Stimulated activated naive B cell treated with anti-CD40 and anti-IgM and Interleukin-4, amounts not matched to agents 10 μg/mL and 1 μg/mL and 100 μg/mL, for 72 hours (primary cell): ENCODE measurements around the gene ICA1.
"Not testable (repeated sequence)": the region's sequence is repeated elsewhere in the genome, so short reads cannot be mapped to it uniquely, and the experiment has no call there.

Experiments used
- ATAC-seq, 2 donors: fragments of 150-1000 bp; cut with Tn5 transposase; replicated peaks; 2 replicates each; pipeline ENCODE4 v1.10.0; 2021; ENCODE audit warnings: moderate library complexity in 1 of 2
- DNase-seq: peaks from one replicate; pipeline ENCODE4 v3.0.0; 2021
- H3K27ac Mint-ChIP-seq: one replicate; pipeline ENCODE4 v1.8.0; 2022; ENCODE audit warnings: mild to moderate bottlenecking, mixed read lengths
- H3K27me3 Mint-ChIP-seq, 2 donors: one replicate each; pipeline ENCODE4 v1.8.0; 2022; ENCODE audit warnings: mixed read lengths in 2 of 2
- H3K36me3 Mint-ChIP-seq, 2 donors: one replicate each; pipeline ENCODE4 v1.8.0; 2022; ENCODE audit warnings: mixed read lengths in 2 of 2, mild to moderate bottlenecking in 1 of 2
- H3K4me1 Mint-ChIP-seq, 2 donors: one replicate each; pipeline ENCODE4 v1.8.0; 2022; ENCODE audit warnings: mixed read lengths in 2 of 2, mild to moderate bottlenecking in 1 of 2
- H3K4me3 Mint-ChIP-seq, 2 donors: one replicate each; pipeline ENCODE4 v1.8.0; 2022; ENCODE audit warnings: mild to moderate bottlenecking in 2 of 2, mixed read lengths in 2 of 2, moderate library complexity in 1 of 2
- H3K9me3 Mint-ChIP-seq, 2 donors: one replicate each; pipeline ENCODE4 v1.8.0; 2022; ENCODE audit warnings: mixed read lengths in 2 of 2, mild to moderate bottlenecking in 1 of 2

The ICA1 gene

DNA sequence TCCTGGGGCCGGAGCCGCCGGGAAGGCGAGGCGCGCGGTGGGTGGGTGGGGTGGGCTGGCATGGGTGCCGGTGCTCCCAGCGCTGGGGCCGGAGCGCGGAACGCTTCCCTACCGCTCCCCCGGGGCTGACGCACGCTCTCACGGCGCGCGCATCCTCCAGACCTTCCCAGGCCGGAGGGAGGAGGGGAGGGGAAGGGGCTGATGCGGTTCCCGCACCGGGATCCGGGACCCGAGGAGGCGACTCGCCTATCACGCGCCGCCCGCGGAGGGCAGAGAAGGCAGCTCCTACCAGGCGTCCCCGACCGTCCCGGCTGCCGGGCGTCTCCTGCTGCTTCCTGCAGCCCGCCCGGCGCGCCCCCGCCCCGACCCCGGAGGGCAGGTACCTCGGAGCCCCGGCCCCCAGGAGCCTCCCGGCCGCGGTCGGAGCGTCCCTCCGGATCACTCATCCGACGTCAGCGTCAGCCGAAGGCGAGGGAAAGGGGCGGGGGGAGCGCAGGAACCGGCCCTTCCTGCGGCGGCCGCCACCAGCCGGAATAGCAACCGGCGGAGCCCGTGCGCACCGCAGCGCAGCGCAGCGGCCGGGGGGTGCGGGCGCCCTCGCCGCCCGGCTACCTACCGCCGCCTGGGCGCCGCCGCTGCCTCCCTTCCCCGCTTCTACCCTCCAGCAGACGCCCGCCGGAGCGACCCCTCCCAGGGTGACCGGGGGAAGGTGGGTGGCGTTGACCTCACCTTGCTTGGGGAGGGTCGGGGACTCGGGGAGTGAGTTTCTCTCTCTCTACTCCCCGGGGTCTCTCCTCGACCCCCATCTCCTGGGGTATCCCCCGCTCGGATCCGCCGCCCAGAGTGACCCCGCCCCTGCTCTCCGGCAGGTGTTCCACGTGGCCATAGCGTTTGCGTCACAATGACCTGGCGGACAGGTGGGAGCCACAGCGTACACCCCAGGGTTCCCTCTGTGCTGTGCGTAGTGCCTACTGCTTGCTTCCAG lies at the start of gene ICA1:
Gene ICA1 (minus strand): TSS at position 457 of the 985 bp plus-strand sequence. CDS start 26,241 bp downstream, outside the sequence.
- H3K4me1 Mint-ChIP-seq = peaks cover 3 to 6% of the 10 kb centered on the region in 2 donors
- no peaks in the 10 kb centered on the region for H3K36me3 Mint-ChIP-seq
- peak within 1 kb of the TSS; percentile 78 to 83 for H3K4me3 Mint-ChIP-seq
- ATAC-seq (peak; percentile 66), DNase-seq (peak; percentile 11)
- no peak within 1 kb of the TSS for H3K27ac Mint-ChIP-seq
- H3K27me3 Mint-ChIP-seq = peaks cover 42 to 49% of the 10 kb centered on the region in 2 donors
- H3K9me3 Mint-ChIP-seq = peaks cover 0 to 2% of the 10 kb centered on the region in 2 donors

GRCh38 chr7:8310876-8311275 lies 48.9 kb upstream of the ICA1 start:
- Mint-ChIP-seq H3K4me1 (no peaks in the 10 kb centered on the region), H3K27me3 (peaks cover 29 to 47% of the 10 kb centered on the region in 2 donors), H3K27ac (no peak overlapping the region), H3K4me3 (no peak overlapping the region), H3K9me3 (peaks cover 6 to 8% of the 10 kb centered on the region in 2 donors), H3K36me3 (no peaks in the 10 kb centered on the region)
- no peak for ATAC-seq
- no peak for DNase-seq

GRCh38 chr7:8305625-8306388 lies 43.8 kb upstream of the ICA1 start:
- Mint-ChIP-seq H3K27me3 (peaks cover 19 to 22% of the 10 kb centered on the region in 2 donors), H3K4me3 (no peak overlapping the region), H3K27ac (no peak overlapping the region), H3K9me3 (no peaks in the 10 kb centered on the region), H3K36me3 (no peaks in the 10 kb centered on the region), H3K4me1 (no peaks in the 10 kb centered on the region)
- DNase-seq = no peak
- no peak for ATAC-seq

GRCh38 chr7:8305104-8305503 lies 43.1 kb upstream of the ICA1 start:
- Mint-ChIP-seq H3K27me3 (peaks cover 16 to 20% of the 10 kb centered on the region in 2 donors), H3K4me3 (no peak overlapping the region), H3K4me1 (no peaks in the 10 kb centered on the region), H3K27ac (no peak overlapping the region), H3K36me3 (no peaks in the 10 kb centered on the region), H3K9me3 (no peaks in the 10 kb centered on the region)
- DNase-seq (no peak), ATAC-seq (no peak)

DNA sequence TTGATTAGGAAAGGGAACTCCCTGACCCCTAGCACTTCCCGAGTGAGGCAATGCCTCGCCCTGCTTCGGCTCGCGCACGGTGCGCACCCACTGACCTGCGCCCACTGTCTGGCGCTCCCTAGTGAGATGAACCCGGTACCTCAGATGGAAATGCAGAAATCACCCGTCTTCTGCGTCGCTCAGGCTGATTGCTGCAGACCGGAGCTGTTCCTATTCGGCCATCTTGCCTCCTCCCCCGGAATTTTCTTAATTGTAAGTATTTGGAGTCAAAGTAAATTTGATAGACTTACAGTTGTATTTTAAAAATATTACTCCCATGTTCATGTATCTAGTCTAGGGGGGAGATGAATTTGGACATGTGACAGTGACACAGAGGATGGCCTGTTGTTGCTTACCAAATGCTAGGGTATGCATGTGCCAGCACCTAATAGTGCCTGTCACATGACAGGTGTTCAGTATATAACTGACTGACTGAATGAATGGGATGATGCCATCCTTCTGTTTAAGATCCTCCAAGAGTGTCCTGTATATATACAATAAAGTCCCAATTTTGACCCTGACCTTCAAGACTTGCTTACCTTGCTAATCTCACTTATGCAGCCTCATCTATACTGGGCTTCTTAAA lies 42.0 kb upstream of the ICA1 start:
- no peaks in the 10 kb centered on the region for H3K36me3 Mint-ChIP-seq
- peaks cover 16 to 20% of the 10 kb centered on the region in 2 donors for H3K27me3 Mint-ChIP-seq
- H3K27ac Mint-ChIP-seq = no peak overlapping the region
- no peak overlapping the region for H3K4me3 Mint-ChIP-seq
- no peak for ATAC-seq
- H3K9me3 Mint-ChIP-seq = no peaks in the 10 kb centered on the region
- no peaks in the 10 kb centered on the region for H3K4me1 Mint-ChIP-seq
- no peak for DNase-seq

DNA sequence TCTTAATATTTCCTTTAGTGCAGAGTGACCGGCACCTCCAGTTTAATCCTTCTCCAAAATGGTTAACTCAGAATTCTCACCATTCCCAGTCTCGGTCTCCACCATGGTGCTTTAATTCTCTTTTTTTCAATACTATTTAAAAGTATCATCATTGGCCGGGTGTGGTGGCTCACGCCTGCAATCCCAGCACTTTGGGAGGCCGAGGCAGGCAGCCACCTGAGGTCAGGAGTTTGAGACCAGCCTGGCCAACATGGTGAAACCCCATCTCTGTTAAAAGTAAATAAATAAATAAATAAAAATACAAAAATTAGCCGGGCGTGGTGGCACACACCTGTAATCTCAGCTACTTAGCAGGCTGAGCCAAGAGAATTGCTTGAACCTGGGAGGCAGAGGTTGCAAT lies 35.1 kb upstream of the ICA1 start:
- H3K27ac Mint-ChIP-seq, DNase-seq, H3K4me3 Mint-ChIP-seq, ATAC-seq, H3K9me3 Mint-ChIP-seq, H3K4me1 Mint-ChIP-seq, H3K36me3 Mint-ChIP-seq: not testable (repeated sequence)
- peaks cover 8 to 11% of the 10 kb centered on the region in 2 donors for H3K27me3 Mint-ChIP-seq

GRCh38 chr7:8296362-8296659 lies 34.3 kb upstream of the ICA1 start:
- Mint-ChIP-seq H3K27ac (no peak overlapping the region), H3K27me3 (peaks cover 8 to 13% of the 10 kb centered on the region in 2 donors), H3K36me3 (no peaks in the 10 kb centered on the region), H3K9me3 (no peaks in the 10 kb centered on the region), H3K4me1 (peaks cover 2 to 5% of the 10 kb centered on the region in 2 donors), H3K4me3 (no peak overlapping the region)
- DNase-seq (no peak), ATAC-seq (no peak)

DNA sequence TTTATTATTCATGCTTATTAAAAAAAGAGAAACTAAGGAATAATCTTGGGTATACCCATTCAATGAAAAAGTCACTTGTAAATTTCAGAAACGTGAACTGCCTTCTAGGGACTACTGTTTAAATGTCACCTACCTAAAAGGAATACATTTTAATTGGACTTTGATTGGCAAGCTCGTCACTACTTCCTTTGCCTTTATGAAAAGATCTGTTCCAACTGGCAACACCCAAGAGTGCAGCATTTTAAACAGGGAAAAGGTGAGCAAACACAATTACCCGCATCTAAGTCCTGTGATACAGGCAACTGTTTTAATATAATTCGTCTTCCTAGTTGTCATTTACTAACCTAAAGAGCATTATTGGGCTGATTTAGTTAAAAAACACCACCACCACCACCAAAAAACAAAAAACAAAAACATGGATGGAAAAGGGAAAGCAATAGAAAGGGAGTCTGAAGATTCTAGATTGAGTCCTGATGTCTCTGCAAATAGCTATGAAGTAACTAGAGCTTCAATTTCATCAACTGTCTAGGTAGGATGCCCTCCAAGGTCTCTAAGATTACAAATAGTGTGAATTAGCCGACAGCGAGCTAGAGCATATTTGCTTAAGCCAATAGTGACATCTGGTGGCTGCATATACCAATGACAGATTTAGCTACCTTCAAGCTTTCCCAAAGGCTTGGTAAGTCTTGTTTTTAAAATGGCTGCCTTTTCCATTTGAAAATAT lies 33.8 kb upstream of the ICA1 start:
- peak; percentile 31 for DNase-seq
- Mint-ChIP-seq H3K4me3 (no peak overlapping the region), H3K36me3 (no peaks in the 10 kb centered on the region), H3K27ac (no peak overlapping the region), H3K9me3 (no peaks in the 10 kb centered on the region), H3K4me1 (peaks cover 2 to 5% of the 10 kb centered on the region in 2 donors), H3K27me3 (peaks cover 8 to 13% of the 10 kb centered on the region in 2 donors)
- ATAC-seq = peak; percentile 88 to 90

DNA sequence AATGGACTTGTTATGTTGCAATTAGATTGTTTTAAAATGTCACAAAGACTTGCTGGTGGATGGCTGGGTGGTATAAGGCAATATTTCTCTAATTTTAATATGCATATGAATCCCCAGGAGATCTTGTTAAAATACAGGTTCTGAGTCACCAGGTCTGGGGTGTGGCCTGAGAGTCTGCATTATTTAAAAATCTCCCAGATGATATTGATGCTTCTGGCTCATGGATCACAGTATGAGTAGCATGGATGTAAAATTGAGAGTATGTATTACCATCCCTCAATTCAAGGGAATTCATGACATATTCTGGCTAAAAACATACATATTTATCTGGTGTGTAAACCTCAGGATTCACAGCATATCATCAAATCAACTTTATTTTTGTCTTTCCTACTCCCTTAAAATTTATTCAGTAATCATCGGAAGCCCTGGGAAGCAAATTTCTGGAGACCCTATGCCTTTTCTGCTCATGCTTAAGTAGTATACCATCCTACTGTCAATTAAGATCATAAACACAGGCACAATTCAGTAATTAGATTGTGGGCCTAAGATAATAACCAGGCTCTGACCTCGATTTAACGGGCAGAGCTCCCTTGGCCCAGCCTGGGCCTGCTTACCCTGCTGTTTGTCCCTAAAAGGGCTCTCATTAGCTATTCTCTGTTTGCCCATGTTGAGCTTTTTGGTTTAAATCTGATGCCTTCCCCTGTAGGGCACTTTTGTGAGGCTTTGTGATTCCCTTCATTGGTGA lies 29.6 kb upstream of the ICA1 start:
- Mint-ChIP-seq H3K27ac (no peak overlapping the region), H3K4me3 (no peak overlapping the region)

GRCh38 chr7:8290645-8291308 lies 28.8 kb upstream of the ICA1 start:
- peaks cover 8 to 13% of the 10 kb centered on the region in 2 donors for H3K27me3 Mint-ChIP-seq
- no peaks in the 10 kb centered on the region for H3K9me3 Mint-ChIP-seq
- H3K36me3 Mint-ChIP-seq = no peaks in the 10 kb centered on the region
- ATAC-seq (no peak), DNase-seq (no peak)
- H3K4me1 Mint-ChIP-seq = peaks cover under 1 to 1% of the 10 kb centered on the region in 2 donors
- H3K4me3 Mint-ChIP-seq = no peak overlapping the region
- no peak overlapping the region for H3K27ac Mint-ChIP-seq

More for the DNA sequence above, 29.6 kb upstream of the ICA1 start:
- Mint-ChIP-seq H3K27me3 (peaks cover 8 to 13% of the 10 kb centered on the region in 2 donors), H3K36me3 (no peaks in the 10 kb centered on the region), H3K9me3 (no peaks in the 10 kb centered on the region), H3K4me1 (peaks cover 2 to 5% of the 10 kb centered on the region in 2 donors)
- ATAC-seq (no peak), DNase-seq (no peak)

DNA sequence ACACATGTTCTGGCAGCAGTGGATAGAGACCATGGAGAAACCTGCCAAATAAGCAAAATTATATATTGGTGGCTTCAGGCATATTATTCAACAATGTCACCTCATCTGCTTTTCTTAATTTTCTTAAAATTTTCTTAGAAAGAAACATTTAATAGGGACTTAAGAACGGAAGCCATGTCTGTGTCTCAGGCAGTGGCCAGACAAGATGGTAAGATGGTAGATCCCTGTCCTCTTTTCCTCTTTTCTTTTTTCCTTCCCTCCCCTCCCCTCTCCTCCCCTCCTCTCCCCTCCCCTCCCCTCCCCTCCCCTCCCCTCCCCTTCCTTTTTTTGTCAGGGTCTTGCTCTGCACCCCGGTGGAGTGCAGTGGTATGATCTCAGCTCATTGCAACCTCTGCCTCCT lies 24.2 kb upstream of the ICA1 start:
- H3K4me1 Mint-ChIP-seq = no peaks in the 10 kb centered on the region
- DNase-seq (no peak), ATAC-seq (no peak)
- H3K4me3 Mint-ChIP-seq = no peak overlapping the region
- no peaks in the 10 kb centered on the region for H3K27me3 Mint-ChIP-seq
- no peaks in the 10 kb centered on the region for H3K36me3 Mint-ChIP-seq
- no peaks in the 10 kb centered on the region for H3K9me3 Mint-ChIP-seq
- H3K27ac Mint-ChIP-seq = no peak overlapping the region

- Mint-ChIP-seq H3K36me3 (no peaks in the 10 kb centered on the region), H3K9me3 (no peaks in the 10 kb centered on the region), H3K4me1 (no peaks in the 10 kb centered on the region), H3K27ac (no peak overlapping the region), H3K4me3 (no peak overlapping the region), H3K27me3 (no peaks in the 10 kb centered on the region)
- ATAC-seq (no peak), DNase-seq (no peak)
Observed at GRCh38 chr7:8285155-8285554, 23.2 kb upstream of the ICA1 start.

DNA sequence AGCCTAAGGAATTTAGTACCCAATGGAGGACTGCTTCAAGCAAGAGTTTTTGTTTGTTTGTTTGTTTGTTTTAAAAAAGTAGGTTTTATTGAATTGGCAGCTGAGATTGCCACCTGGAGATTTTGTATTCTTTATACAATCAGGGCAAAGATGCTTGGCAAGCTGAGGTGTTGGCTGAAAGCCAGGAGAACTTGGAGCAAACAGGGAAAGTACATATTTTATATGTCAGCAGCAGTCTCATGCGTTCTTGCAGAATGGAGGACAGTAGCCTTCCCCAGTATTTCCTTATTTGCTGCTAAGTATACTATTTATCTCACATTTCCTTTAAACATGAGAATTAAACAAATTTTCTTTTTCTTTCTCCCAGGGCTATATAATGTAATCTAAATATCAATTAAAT lies 22.6 kb upstream of the ICA1 start:
- ATAC-seq = no peak

More for the DNA sequence above, 22.6 kb upstream of the ICA1 start:
- Mint-ChIP-seq H3K36me3 (no peaks in the 10 kb centered on the region), H3K9me3 (no peaks in the 10 kb centered on the region), H3K27ac (no peak overlapping the region), H3K27me3 (no peaks in the 10 kb centered on the region), H3K4me1 (no peaks in the 10 kb centered on the region), H3K4me3 (no peak overlapping the region)
- DNase-seq = no peak
